ENCODE data around the gene ANKMY1.

Gene ANKMY1

GRCh38 chr2:240441993-240442411 is 115.8 kb downstream of the ANKMY1 start:
- no peak overlapping the region for H3K4me3 ChIP-seq (ENCODE audit: insufficient read depth, low read length, poor library complexity, severe bottlenecking)
- H3K9ac ChIP-seq (ENCODE audit: low read length), result no peak overlapping the region
- H3K36me3 ChIP-seq (ENCODE audit: low read length), result no peaks in the 10 kb centered on the region
- no peaks in the 10 kb centered on the region for H3K9me3 ChIP-seq (ENCODE audit: insufficient read depth, low read length)
- H3K27me3 ChIP-seq (ENCODE audit: low read length), result no peaks in the 10 kb centered on the region
- H3K79me2 ChIP-seq (ENCODE audit: insufficient read depth, low read length), result no peaks in the 10 kb centered on the region
- no peak overlapping the region for H3K4me2 ChIP-seq (ENCODE audit: low read depth, low read length, poor library complexity, severe bottlenecking)
- no peak overlapping the region for H3K27ac ChIP-seq (ENCODE audit: low read depth, low read length)
- no peaks in the 10 kb centered on the region for H3K9me2 ChIP-seq (replicated peaks; ENCODE audit: insufficient read depth, low read length)
- H3F3A ChIP-seq (ENCODE audit: insufficient read depth), result no peaks in the 10 kb centered on the region
- H4K20me1 ChIP-seq (ENCODE audit: low read depth, low read length), result no peaks in the 10 kb centered on the region
- H2AFZ ChIP-seq (ENCODE audit: low read depth, low read length, severe bottlenecking), result no peak overlapping the region
- TF ChIP-seq CTCF (IDR thresholded peaks at IDR 0.05; ENCODE audit: insufficient read depth, low read length, poor library complexity, severe bottlenecking) (no peak), EZH2phosphoT487 (conservative IDR thresholded peaks at IDR 0.05; ENCODE audit: low read length) (no peak)

- Histone ChIP-seq H3K9me3 (ENCODE audit: insufficient read depth, low read length) (no peaks in the 10 kb centered on the region), H3K36me3 (ENCODE audit: low read length) (no peaks in the 10 kb centered on the region), H3K27ac (ENCODE audit: low read depth, low read length) (no peak overlapping the region), H4K20me1 (ENCODE audit: low read depth, low read length) (no peaks in the 10 kb centered on the region), H3K9ac (ENCODE audit: low read length) (no peak overlapping the region), H3K4me2 (ENCODE audit: low read depth, low read length, poor library complexity, severe bottlenecking) (no peak overlapping the region), H2AFZ (ENCODE audit: low read depth, low read length, severe bottlenecking) (no peak overlapping the region), H3K79me2 (ENCODE audit: insufficient read depth, low read length) (no peaks in the 10 kb centered on the region), H3K9me2 (replicated peaks; ENCODE audit: insufficient read depth, low read length) (no peaks in the 10 kb centered on the region), H3K27me3 (ENCODE audit: low read length) (no peaks in the 10 kb centered on the region), H3F3A (ENCODE audit: insufficient read depth) (no peaks in the 10 kb centered on the region), H3K4me3 (ENCODE audit: insufficient read depth, low read length, poor library complexity, severe bottlenecking) (no peak overlapping the region)
- TF ChIP-seq CTCF (IDR thresholded peaks at IDR 0.05; ENCODE audit: insufficient read depth, low read length, poor library complexity, severe bottlenecking) (no peak), EZH2phosphoT487 (conservative IDR thresholded peaks at IDR 0.05; ENCODE audit: low read length) (no peak)
Measured at GRCh38 chr2:240441326-240441992, 116.3 kb downstream of the ANKMY1 start.

- no peaks in the 10 kb centered on the region for H3K9me2 ChIP-seq (replicated peaks; ENCODE audit: insufficient read depth, low read length)
- H3K9me3 ChIP-seq (ENCODE audit: insufficient read depth, low read length), result no peaks in the 10 kb centered on the region
- no peaks in the 10 kb centered on the region for H3K79me2 ChIP-seq (ENCODE audit: insufficient read depth, low read length)
- no peak overlapping the region for H3K27ac ChIP-seq (ENCODE audit: low read depth, low read length)
- no peaks in the 10 kb centered on the region for H3K36me3 ChIP-seq (ENCODE audit: low read length)
- H3K4me3 ChIP-seq (ENCODE audit: insufficient read depth, low read length, poor library complexity, severe bottlenecking), result no peak overlapping the region
- no peak overlapping the region for H3K9ac ChIP-seq (ENCODE audit: low read length)
- TF ChIP-seq EZH2phosphoT487 (conservative IDR thresholded peaks at IDR 0.05; ENCODE audit: low read length), result no peak
- TF ChIP-seq CTCF (IDR thresholded peaks at IDR 0.05; ENCODE audit: insufficient read depth, low read length, poor library complexity, severe bottlenecking), result no peak
- no peaks in the 10 kb centered on the region for H3F3A ChIP-seq (ENCODE audit: insufficient read depth)
- no peak overlapping the region for H3K4me2 ChIP-seq (ENCODE audit: low read depth, low read length, poor library complexity, severe bottlenecking)
- H4K20me1 ChIP-seq (ENCODE audit: low read depth, low read length), result no peaks in the 10 kb centered on the region
- H3K27me3 ChIP-seq (ENCODE audit: low read length), result no peaks in the 10 kb centered on the region
- H2AFZ ChIP-seq (ENCODE audit: low read depth, low read length, severe bottlenecking), result no peak overlapping the region
Measured at GRCh38 chr2:240440704-240441320, 117.0 kb downstream of the ANKMY1 start.

Measured in SU-DHL-6 (cell line).